Hematopoietic multipotent progenitor cell treated with erythropoietin and hydrocortisone succinate and interleukin-3 and kit ligand, for 17 days (in vitro differentiated cells): ENCODE data around the gene RHCE.
A peak's percentile ranks its signal among the peaks of the same experiment; 100 is the strongest.
"Not testable (repeated sequence)": the region's sequence is repeated elsewhere in the genome, so short reads cannot be mapped to it uniquely, and the experiment has no call there.

Experiments used
- DNase-seq: peaks from one replicate; pipeline ENCODE4 v3.0.0-alpha.2; 2015; ENCODE audit warnings: low spot score

The RHCE gene

GRCh38 chr1:25341746-25342145, 78.9 kb downstream of the RHCE start:
- no peak for DNase-seq

DNA sequence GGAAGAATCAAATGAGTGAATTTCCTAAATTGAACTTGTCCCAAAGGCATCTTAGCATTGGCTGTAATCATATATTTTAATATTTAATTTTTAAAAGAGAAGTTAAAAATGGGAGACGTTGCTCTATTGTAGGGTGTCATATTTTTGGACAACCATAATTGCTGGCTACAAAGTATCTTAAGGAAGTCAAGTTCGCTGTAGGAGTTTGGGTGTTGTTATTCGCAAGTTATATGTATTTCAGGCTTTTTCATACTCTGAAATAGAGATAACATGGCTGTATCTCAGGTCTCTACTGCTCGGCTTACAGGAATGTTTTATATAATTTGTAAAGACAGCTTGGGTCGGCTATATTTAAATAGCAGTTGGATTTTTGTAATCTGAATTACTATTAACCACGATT, 81.6 kb downstream of the RHCE start:
- DNase-seq = no peak

- peak; percentile 91 for DNase-seq
Measured at GRCh38 chr1:25338188-25338981, 82.2 kb downstream of the RHCE start, which contains the start of gene TMEM50A. TSS of gene TMEM50A (plus strand) at chr1:25338334. CDS start at chr1:25340487, 2,153 bp downstream.

GRCh38 chr1:25337483-25338187, 83.0 kb downstream of the RHCE start:
- DNase-seq = peak; percentile 68

GRCh38 chr1:25336922-25337354, 83.7 kb downstream of the RHCE start:
- peak; percentile 39 for DNase-seq

DNA sequence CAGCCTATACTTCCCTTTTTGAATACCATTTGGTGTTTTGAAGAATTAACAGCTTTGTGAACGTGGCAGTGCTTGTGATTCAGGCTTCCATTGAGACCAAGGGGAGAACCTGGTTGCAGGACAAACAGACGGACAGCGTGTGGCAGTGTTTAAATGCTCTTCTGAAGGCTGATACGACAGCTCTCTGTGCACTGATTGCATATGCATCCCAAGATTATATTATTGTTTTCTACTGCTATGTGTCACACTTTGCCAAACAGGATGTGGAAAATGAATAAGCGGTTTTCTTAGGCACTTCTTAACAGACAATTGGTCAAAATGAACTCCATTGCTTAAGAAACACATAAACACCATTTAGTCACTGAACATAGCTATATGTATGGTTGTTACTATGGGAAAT, 90.7 kb downstream of the RHCE start:
- DNase-seq = not testable (repeated sequence)

GRCh38 chr1:25329336-25329735, 91.3 kb downstream of the RHCE start:
- DNase-seq = not testable (repeated sequence)

- DNase-seq = not testable (repeated sequence)
Measured at GRCh38 chr1:25328791-25329185, 91.8 kb downstream of the RHCE start.

- not testable (repeated sequence) for DNase-seq
Measured at GRCh38 chr1:25327864-25328790, 92.5 kb downstream of the RHCE start.

DNA sequence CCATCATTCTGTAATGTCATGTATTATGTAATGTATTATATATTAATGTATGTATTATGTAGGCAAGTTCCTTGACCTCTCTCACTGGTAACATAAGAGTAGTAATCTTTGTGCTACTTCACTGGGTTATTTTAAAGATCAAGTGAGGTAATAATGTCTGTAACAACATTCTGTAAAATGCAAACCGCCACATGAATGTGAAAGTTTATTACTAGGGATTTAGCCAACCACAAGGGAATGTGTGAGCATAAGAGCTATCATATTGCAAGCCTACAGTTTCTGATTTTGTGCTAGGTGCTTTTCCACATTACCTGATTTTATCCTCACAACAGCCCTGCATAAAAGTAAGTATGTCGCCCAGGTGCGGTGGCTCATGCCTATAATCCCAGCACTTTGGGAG, 96.2 kb downstream of the RHCE start:
- not testable (repeated sequence) for DNase-seq

GRCh38 chr1:25322127-25322526, 98.5 kb downstream of the RHCE start:
- not testable (repeated sequence) for DNase-seq

- peak; percentile 40 for DNase-seq
Measured at GRCh38 chr1:25320314-25320938, 100.2 kb downstream of the RHCE start.

DNA sequence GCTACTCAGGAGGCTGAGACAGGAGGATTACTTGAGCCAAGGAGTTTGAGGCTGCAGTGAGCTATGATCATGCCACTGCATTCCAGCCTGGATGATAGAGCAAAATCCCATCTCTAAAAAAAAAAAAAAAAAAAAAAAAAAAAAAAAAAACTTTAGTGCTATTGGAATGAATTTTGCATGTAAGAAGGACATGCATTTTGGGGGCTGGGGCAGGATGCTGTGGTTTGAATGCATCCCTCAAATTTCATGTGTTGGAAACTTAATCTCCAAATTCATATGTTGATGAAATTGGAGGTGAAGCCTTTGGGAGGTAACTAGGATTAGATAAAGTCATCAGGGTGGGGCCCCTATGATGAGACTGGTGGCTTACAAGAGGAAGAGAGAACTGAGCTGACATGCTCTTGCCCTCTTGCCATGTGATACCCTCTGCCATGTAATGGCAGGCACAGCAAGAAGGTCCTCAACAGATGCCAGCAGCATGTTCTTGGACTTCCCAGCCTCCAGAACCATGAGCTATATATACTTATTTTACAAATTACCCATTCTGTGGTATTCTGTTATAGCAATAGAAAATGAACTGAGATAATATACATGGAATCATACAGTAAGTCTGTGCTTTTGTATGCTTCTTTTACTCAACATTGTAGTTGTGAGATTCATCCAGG, 107.7 kb downstream of the RHCE start:
- DNase-seq = peak; percentile 33
